ENCODE data around the gene GNPDA1. TPM values are rescaled to one million over a fixed set of nuclear protein-coding genes. Genes with fewer than 3 reads are reported as not detected.
"Not testable (repeated sequence)": the region's sequence is repeated elsewhere in the genome, so short reads cannot be mapped to it uniquely, and the experiment has no call there.

The GNPDA1 gene
- total and polyA plus RNA-seq, 2 of the 4 experiments (the other 2 are of a cell fraction): 23.1 to 60.6 TPM

- Histone ChIP-seq H3K4me3 (ENCODE audit: insufficient read depth, low read depth, low read length) (no peak overlapping the region), H3K56ac (ENCODE audit: extremely low read depth, insufficient read depth, low read length) (no peak overlapping the region), H3K9ac (ENCODE audit: low read depth, low read length) (no peak overlapping the region), H3K4ac (ENCODE audit: low read depth, low read length) (no peak overlapping the region), H3K27ac (ENCODE audit: insufficient read depth, low read length) (no peak overlapping the region), H3K9me1 (ENCODE audit: insufficient read depth, low read length) (no peaks in the 10 kb centered on the region), H3K27me3 (ENCODE audit: control insufficient read depth, insufficient read depth, low read length) (peaks cover 25% of the 10 kb centered on the region), H4K20me1 (ENCODE audit: insufficient read depth, low read length) (no peaks in the 10 kb centered on the region), H2BK15ac (ENCODE audit: low read depth, low read length) (no peak overlapping the region), H4K5ac (ENCODE audit: low read depth, low read length) (no peak overlapping the region), H2BK20ac (ENCODE audit: low read depth, low read length) (no peak overlapping the region), H3K9me3 (ENCODE audit: control insufficient read depth, insufficient read depth, low read length) (no peaks in the 10 kb centered on the region), H3K4me2 (ENCODE audit: low read depth, low read length) (no peak overlapping the region), H2AK5ac (ENCODE audit: low read depth, low read length) (no peak overlapping the region), H3K23ac (ENCODE audit: low read depth, low read length) (no peak overlapping the region), H3K14ac (replicated peaks; ENCODE audit: low read depth, low read length) (no peak overlapping the region), H2AK9ac (replicated peaks; ENCODE audit: low read depth, low read length, poor library complexity) (no peak overlapping the region), H2BK5ac (ENCODE audit: low read depth, low read length, poor library complexity, severe bottlenecking) (no peak overlapping the region), H4K91ac (ENCODE audit: insufficient read depth, low read depth, low read length) (no peak overlapping the region), H4K8ac (ENCODE audit: low read depth in 2 of 2, low read length in 2 of 2) (no peak overlapping the region), H2AFZ (replicated peaks; ENCODE audit: low read length, poor library complexity) (no peak overlapping the region), H3K79me1 (ENCODE audit: low read depth in 1 of 2, low read length in 2 of 2) (no peaks in the 10 kb centered on the region), H3K18ac (ENCODE audit: low read depth, low read length) (no peak overlapping the region), H3K4me1 (ENCODE audit: control insufficient read depth, insufficient read depth, low read length) (no peaks in the 10 kb centered on the region), H2BK120ac (ENCODE audit: low read depth, low read length) (no peak overlapping the region), H3K36me3 (ENCODE audit: control insufficient read depth, insufficient read depth, low read length) (no peaks in the 10 kb centered on the region)
- intact Hi-C loops (cut with micrococcal nuclease) (no loop called here), dilution Hi-C loops (cut with HindIII; ENCODE audit: low sequenced_read_pairs, unreplicated experiment) (no loop called here), in situ Hi-C loops (cut with MboI; ENCODE audit: low sequenced_read_pairs) (no loop called here)
- DNase-seq: no peak
- POLR2A ChIA-PET (ENCODE audit: unreplicated experiment): no interaction called here
- BruUV-seq (replicated peaks): no TSS peak
- CTCF ChIA-PET: no interaction called here
- TF ChIP-seq CTCF (conservative IDR thresholded peaks at IDR 0.05; ENCODE audit: low read depth, low read length) (no peak), MXI1 (IDR thresholded peaks at IDR 0.05; ENCODE audit: borderline replicate concordance, low read depth, low read length) (no peak)
- ATAC-seq (ENCODE audit: low read depth): no peak
Observed at GRCh38 chr5:142034994-142035393, 22.2 kb upstream of the GNPDA1 start.

- H2BK15ac ChIP-seq (ENCODE audit: low read depth, low read length); H3K27ac ChIP-seq (ENCODE audit: insufficient read depth, low read length); H4K8ac ChIP-seq (ENCODE audit: low read depth in 2 of 2, low read length in 2 of 2); H3K4me2 ChIP-seq (ENCODE audit: low read depth, low read length); H3K14ac ChIP-seq (replicated peaks; ENCODE audit: low read depth, low read length); dilution Hi-C loops (cut with HindIII; ENCODE audit: low sequenced_read_pairs, unreplicated experiment); BruUV-seq (replicated peaks); H4K5ac ChIP-seq (ENCODE audit: low read depth, low read length); H3K4ac ChIP-seq (ENCODE audit: low read depth, low read length); H3K79me1 ChIP-seq (ENCODE audit: low read depth in 1 of 2, low read length in 2 of 2); H3K18ac ChIP-seq (ENCODE audit: low read depth, low read length); H2BK20ac ChIP-seq (ENCODE audit: low read depth, low read length); ATAC-seq (ENCODE audit: low read depth); H2AFZ ChIP-seq (replicated peaks; ENCODE audit: low read length, poor library complexity); intact Hi-C loops (cut with micrococcal nuclease); H3K9me3 ChIP-seq (ENCODE audit: control insufficient read depth, insufficient read depth, low read length); H3K23ac ChIP-seq (ENCODE audit: low read depth, low read length); H2BK5ac ChIP-seq (ENCODE audit: low read depth, low read length, poor library complexity, severe bottlenecking); H4K20me1 ChIP-seq (ENCODE audit: insufficient read depth, low read length); H3K9me1 ChIP-seq (ENCODE audit: insufficient read depth, low read length); H2AK9ac ChIP-seq (replicated peaks; ENCODE audit: low read depth, low read length, poor library complexity); H3K36me3 ChIP-seq (ENCODE audit: control insufficient read depth, insufficient read depth, low read length); H2AK5ac ChIP-seq (ENCODE audit: low read depth, low read length); H4K91ac ChIP-seq (ENCODE audit: insufficient read depth, low read depth, low read length); CTCF ChIA-PET; H3K56ac ChIP-seq (ENCODE audit: extremely low read depth, insufficient read depth, low read length); in situ Hi-C loops (cut with MboI; ENCODE audit: low sequenced_read_pairs); H2BK120ac ChIP-seq (ENCODE audit: low read depth, low read length); H3K4me1 ChIP-seq (ENCODE audit: control insufficient read depth, insufficient read depth, low read length); POLR2A ChIA-PET (ENCODE audit: unreplicated experiment); DNase-seq; H3K4me3 ChIP-seq (ENCODE audit: insufficient read depth, low read depth, low read length); H3K9ac ChIP-seq (ENCODE audit: low read depth, low read length): not testable (repeated sequence)
- WGBS, 2 experiments (ENCODE audit: extremely low coverage in 2 of 2, insufficient read length in 1 of 2): 100% methylated on average over 1 of the region's 15 CpGs; no CpG with 5 or more reads in 1 of the 2 experiments
- H3K27me3 ChIP-seq (ENCODE audit: control insufficient read depth, insufficient read depth, low read length): peaks cover 23% of the 10 kb centered on the region
Observed at GRCh38 chr5:142033632-142034567, 21.1 kb upstream of the GNPDA1 start.
